Measurements from ENCODE around the gene KIAA1549. TPM values are rescaled to one million over a fixed set of nuclear protein-coding genes. Genes with fewer than 3 reads are reported as not detected.

Gene KIAA1549
- polyA plus RNA-seq, 1 donor (not counting 4 experiments of a cell fraction or from before 2014, with no cell fraction given), result 1.1 TPM

- Histone ChIP-seq H3K36me3 (ENCODE audit: control insufficient read depth in 2 of 2, extremely low read depth in 1 of 2, insufficient read depth in 2 of 2, low read length in 2 of 2) (no peaks in the 10 kb centered on the region), H3K79me2 (ENCODE audit: control insufficient read depth, insufficient read depth, low read length) (no peaks in the 10 kb centered on the region), H3K4me1 (ENCODE audit: control insufficient read depth, extremely low read depth, insufficient read depth, low read length) (no peaks in the 10 kb centered on the region), H3K9ac (ENCODE audit: control insufficient read depth, extremely low read depth, insufficient read depth, low read length) (no peak overlapping the region), H3K9me3 (ENCODE audit: control insufficient read depth, low read depth, low read length) (peaks cover 1% of the 10 kb centered on the region), H3K4me3 (ENCODE audit: control insufficient read depth in 2 of 3, extremely low read depth in 1 of 3, insufficient read depth in 2 of 3, low read depth in 1 of 3, low read length in 3 of 3) (no peak overlapping the region), H3K4me2 (ENCODE audit: control insufficient read depth, extremely low read depth, insufficient read depth, low read depth, low read length) (no peak overlapping the region), H2AFZ (ENCODE audit: control insufficient read depth, low read length) (no peak overlapping the region), H3K9me1 (ENCODE audit: control insufficient read depth, extremely low read depth, insufficient read depth, low read length) (no peaks in the 10 kb centered on the region), H4K20me1 (ENCODE audit: control insufficient read depth, extremely low read depth, insufficient read depth, low read length) (no peaks in the 10 kb centered on the region), H3K27me3 (ENCODE audit: control insufficient read depth, extremely low read depth, insufficient read depth, low read length) (peaks cover 3% of the 10 kb centered on the region), H3K27ac (ENCODE audit: control insufficient read depth, insufficient read depth, low read length) (no peak overlapping the region)
- TF ChIP-seq EZH2 (IDR thresholded peaks at IDR 0.05; ENCODE audit: low read length) (no peak), CTCF (optimal IDR thresholded peaks at IDR 0.05 in 1 of 3, IDR thresholded peaks at IDR 0.05 in 1 of 3, conservative IDR thresholded peaks at IDR 0.05 in 1 of 3; ENCODE audit: extremely low read depth in 1 of 3, insufficient read depth in 2 of 3, low read length in 3 of 3) (no peak)
- dilution Hi-C loops (cut with MboI; ENCODE audit: extremely low pct_ligation_motif_present, low sequenced_read_pairs), result no loop called here
- FAIRE-seq, result no peak
- DNase-seq (ENCODE audit: low read depth, low spot score), result no peak
Observed at GRCh38 chr7:138992052-138992531, 10.9 kb upstream of the KIAA1549 start.

GRCh38 chr7:138987686-138988085, 6.5 kb upstream of the KIAA1549 start:
- DNase-seq (ENCODE audit: low read depth, low spot score) (no peak), FAIRE-seq (no peak)
- Histone ChIP-seq H3K9me1 (ENCODE audit: control insufficient read depth, extremely low read depth, insufficient read depth, low read length) (no peaks in the 10 kb centered on the region), H3K4me2 (ENCODE audit: control insufficient read depth, extremely low read depth, insufficient read depth, low read depth, low read length) (no peak overlapping the region), H3K27ac (ENCODE audit: control insufficient read depth, insufficient read depth, low read length) (no peak overlapping the region), H3K27me3 (ENCODE audit: control insufficient read depth, extremely low read depth, insufficient read depth, low read length) (peaks cover 3% of the 10 kb centered on the region), H3K9me3 (ENCODE audit: control insufficient read depth, low read depth, low read length) (peaks cover 1% of the 10 kb centered on the region), H3K4me3 (ENCODE audit: control insufficient read depth in 2 of 3, extremely low read depth in 1 of 3, insufficient read depth in 2 of 3, low read depth in 1 of 3, low read length in 3 of 3) (no peak overlapping the region), H3K4me1 (ENCODE audit: control insufficient read depth, extremely low read depth, insufficient read depth, low read length) (no peaks in the 10 kb centered on the region), H3K9ac (ENCODE audit: control insufficient read depth, extremely low read depth, insufficient read depth, low read length) (no peak overlapping the region), H3K36me3 (ENCODE audit: control insufficient read depth in 2 of 2, extremely low read depth in 1 of 2, insufficient read depth in 2 of 2, low read length in 2 of 2) (no peaks in the 10 kb centered on the region), H2AFZ (ENCODE audit: control insufficient read depth, low read length) (no peak overlapping the region), H3K79me2 (ENCODE audit: control insufficient read depth, insufficient read depth, low read length) (no peaks in the 10 kb centered on the region), H4K20me1 (ENCODE audit: control insufficient read depth, extremely low read depth, insufficient read depth, low read length) (no peaks in the 10 kb centered on the region)
- dilution Hi-C loops (cut with MboI; ENCODE audit: extremely low pct_ligation_motif_present, low sequenced_read_pairs), result no loop called here
- no peak for TF ChIP-seq CTCF (optimal IDR thresholded peaks at IDR 0.05 in 1 of 3, IDR thresholded peaks at IDR 0.05 in 1 of 3, conservative IDR thresholded peaks at IDR 0.05 in 1 of 3; ENCODE audit: extremely low read depth in 1 of 3, insufficient read depth in 2 of 3, low read length in 3 of 3)
- TF ChIP-seq EZH2 (IDR thresholded peaks at IDR 0.05; ENCODE audit: low read length), result no peak

Data from keratinocyte (primary cell).